ENCODE data around the gene CYS1. TPM values are rescaled to one million over a fixed set of nuclear protein-coding genes. Genes with fewer than 3 reads are reported as not detected.
A peak's percentile ranks its signal among the peaks of the same experiment; 100 is the strongest.
"Not testable (repeated sequence)": the region's sequence is repeated elsewhere in the genome, so short reads cannot be mapped to it uniquely, and the experiment has no call there.

Gene CYS1
- total and polyA plus RNA-seq, 8 donors = 0.60 to 18.8 (median 15.8) TPM

DNA sequence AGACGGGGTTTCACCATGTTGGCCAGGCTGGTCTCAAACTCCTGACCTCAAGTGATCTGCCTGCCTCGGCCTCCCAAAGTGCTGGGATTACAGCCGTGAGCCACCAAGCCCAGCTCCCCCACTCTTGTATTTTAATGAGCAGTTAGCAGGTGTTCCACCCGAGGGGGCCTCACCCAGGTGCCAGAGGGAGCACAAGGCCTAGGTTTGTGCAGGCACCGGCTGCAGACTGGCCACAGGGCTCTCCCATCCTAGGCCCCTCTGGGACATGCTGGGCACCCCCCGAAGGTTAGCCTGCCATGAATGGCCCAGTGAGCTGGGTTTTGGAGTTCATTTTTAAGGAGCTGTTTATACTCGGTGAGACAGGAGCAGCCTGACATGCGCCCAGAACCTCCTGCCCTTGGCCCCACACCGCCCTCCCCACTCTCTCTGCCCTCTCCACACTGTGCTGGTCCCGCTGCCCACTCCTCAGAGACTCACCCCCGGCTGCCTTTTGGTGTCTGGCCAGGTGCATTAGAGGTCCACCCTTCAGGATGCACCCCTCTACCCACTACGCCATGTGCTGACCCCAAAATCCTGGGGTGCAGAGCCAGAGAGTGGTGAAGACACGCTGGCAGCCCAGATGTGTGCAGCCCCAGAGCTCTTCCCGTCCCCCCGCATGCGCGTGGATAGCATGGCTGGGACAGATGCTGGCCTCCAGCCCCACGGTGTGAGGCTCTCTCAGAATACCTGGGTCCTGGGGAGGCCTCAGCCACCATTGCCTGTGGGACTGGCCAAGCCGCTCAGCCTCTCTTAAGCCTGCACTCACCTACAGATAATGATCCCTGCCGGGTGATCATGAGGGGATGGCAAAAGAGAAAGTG, 48.1 kb downstream of the CYS1 start:
- Histone ChIP-seq H3K36me3 (no peaks in the 10 kb centered on the region), H3K9me3 (no peaks in the 10 kb centered on the region), H3K27me3 (no peaks in the 10 kb centered on the region), H3K4me1 (peaks cover 32 to 63% of the 10 kb centered on the region in 2 donors), H3K27ac (no peak overlapping the region), H3K4me3 (no peak overlapping the region)
- intact Hi-C loops (cut with DNase I) = no loop called here
- TF ChIP-seq, protein P1, sequence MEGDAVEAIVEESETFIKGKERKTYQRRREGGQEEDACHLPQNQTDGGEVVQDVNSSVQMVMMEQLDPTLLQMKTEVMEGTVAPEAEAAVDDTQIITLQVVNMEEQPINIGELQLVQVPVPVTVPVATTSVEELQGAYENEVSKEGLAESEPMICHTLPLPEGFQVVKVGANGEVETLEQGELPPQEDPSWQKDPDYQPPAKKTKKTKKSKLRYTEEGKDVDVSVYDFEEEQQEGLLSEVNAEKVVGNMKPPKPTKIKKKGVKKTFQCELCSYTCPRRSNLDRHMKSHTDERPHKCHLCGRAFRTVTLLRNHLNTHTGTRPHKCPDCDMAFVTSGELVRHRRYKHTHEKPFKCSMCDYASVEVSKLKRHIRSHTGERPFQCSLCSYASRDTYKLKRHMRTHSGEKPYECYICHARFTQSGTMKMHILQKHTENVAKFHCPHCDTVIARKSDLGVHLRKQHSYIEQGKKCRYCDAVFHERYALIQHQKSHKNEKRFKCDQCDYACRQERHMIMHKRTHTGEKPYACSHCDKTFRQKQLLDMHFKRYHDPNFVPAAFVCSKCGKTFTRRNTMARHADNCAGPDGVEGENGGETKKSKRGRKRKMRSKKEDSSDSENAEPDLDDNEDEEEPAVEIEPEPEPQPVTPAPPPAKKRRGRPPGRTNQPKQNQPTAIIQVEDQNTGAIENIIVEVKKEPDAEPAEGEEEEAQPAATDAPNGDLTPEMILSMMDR (IDR thresholded peaks at IDR 0.05) = no peak
- peak in 1 of 4 donors; percentile 62 for DNase-seq
- ATAC-seq = no peak

DNA sequence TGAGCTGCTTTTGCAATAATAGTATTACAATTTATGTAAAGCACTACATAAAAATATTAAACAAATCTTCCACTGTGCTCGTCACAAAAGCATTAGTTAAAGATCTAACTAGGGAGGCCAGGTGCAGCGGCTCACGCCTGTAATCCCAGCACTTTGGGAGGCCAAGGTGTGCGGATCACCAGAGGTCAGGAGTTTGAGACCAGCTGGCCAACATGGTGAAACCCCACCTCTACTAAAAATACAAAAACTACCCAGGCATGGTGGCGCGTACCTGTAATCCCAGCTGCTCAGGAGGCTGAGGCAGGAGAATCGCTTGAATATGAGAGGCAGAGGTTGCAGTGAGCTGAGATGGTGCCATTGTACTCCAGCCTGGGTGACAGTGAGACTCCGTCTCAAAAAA, 49.4 kb downstream of the CYS1 start:
- ATAC-seq; H3K27me3 ChIP-seq; H3K4me3 ChIP-seq; H3K36me3 ChIP-seq; H3K9me3 ChIP-seq; intact Hi-C loops (cut with DNase I): not testable (repeated sequence)
- Histone ChIP-seq H3K4me1 (peaks cover 19 to 50% of the 10 kb centered on the region in 2 donors), H3K27ac (peak overlapping the region in 1 of 2 donors; percentile 73)
- DNase-seq = peak in 1 of 4 donors; percentile 20

DNA sequence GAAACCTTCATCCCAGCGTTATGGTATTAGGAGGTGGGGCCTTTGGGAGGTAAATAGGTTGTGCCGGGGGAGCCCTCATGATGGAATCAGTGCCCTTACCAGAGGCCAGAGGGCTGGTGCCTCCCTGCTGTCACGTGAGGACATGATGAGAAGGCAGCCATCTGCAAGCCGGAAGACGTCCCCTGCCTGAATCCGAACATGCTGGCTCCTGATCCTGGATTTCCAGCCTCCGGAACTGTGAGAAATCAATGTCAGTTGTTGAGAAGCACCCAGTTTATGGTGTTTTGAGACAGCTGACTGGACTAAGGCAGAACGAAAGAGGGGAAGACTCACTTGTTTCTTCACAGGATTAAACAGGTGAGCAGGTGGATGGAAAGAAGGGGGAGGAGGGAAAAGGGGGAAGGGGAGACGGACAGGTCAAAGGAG, 49.9 kb downstream of the CYS1 start:
- peak overlapping the region in 1 of 2 donors; percentile 73 for H3K27ac ChIP-seq
- H3K4me1 ChIP-seq = peaks cover 15 to 45% of the 10 kb centered on the region in 2 donors
- peak in 2 of 4 donors; percentile 50 to 61 for DNase-seq
- TF ChIP-seq, protein P1 (IDR thresholded peaks at IDR 0.05) = no peak
- no peaks in the 10 kb centered on the region for H3K9me3 ChIP-seq
- no peaks in the 10 kb centered on the region for H3K27me3 ChIP-seq
- no peak overlapping the region for H3K4me3 ChIP-seq
- intact Hi-C loops (cut with DNase I) = no loop called here
- no peak for ATAC-seq
- H3K36me3 ChIP-seq = no peaks in the 10 kb centered on the region

DNA sequence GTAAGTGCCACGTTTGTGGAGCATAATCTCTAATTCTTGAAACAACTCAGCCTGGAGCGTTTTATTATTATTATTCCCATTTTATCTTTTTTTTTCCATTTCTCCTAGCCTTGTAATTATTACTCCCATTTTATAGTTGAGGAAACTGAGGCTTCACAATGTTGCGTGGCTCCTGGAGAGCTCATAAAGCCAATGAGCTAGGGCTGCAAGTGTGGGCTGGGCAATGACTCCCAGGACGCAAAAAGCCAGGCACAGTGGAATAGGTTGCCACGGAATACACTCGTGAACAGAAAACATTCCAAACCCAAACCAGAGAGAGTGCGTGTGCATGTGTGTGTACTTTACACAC, 50.4 kb downstream of the CYS1 start:
- no peak for ATAC-seq
- intact Hi-C loops (cut with DNase I) = no loop called here

DNA sequence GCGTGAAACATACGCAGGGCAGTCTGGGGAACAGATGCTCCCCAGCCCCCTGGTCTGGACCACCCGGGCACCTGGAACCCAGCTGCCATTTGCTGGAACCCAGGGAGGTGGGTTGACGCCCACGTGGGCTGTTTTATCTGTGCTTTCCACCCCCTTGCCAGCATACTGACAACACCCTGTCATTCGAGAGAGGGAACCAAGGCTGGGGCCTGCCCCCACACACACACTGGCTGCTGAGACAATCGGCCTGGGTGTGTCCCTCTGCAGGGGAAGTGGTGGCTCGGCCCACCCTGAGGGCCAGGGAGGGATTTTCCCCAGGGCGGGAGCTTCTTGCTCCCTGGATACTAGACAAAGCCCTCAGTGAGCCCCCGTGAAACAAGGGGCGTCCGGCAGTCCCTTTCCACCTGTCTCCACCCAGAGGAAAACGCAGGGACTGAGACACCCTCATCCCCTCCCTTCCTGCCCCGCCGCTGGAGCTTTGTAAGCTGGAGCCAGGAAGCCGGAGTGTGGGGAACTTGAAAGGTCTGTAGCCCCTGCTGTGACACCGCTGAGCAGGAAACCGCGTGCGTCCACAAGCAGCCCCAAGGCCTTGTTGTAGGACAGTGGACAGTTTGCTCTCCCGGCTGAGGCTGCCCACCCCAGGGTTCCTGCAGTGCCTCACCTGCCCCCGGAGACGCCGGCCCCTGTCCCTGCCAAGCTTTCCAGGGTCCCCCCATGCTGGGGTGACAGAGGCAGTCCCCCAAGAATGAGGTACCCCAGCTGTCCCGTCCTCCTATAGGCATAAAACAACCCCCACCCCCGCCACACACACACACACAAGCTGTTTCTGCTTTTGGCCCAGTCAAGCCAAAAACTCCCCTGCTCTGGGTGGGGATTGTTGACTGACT, 51.0 kb downstream of the CYS1 start:
- Histone ChIP-seq H3K9me3 (no peaks in the 10 kb centered on the region), H3K4me1 (peaks cover 10 to 34% of the 10 kb centered on the region in 2 donors), H3K4me3 (peak overlapping the region in 1 of 2 donors; percentile 1), H3K27me3 (no peaks in the 10 kb centered on the region), H3K27ac (peak overlapping the region; percentile 67 to 73), H3K36me3 (no peaks in the 10 kb centered on the region)
- TF ChIP-seq, protein P1 (IDR thresholded peaks at IDR 0.05) = no peak
- intact Hi-C loops (cut with DNase I) = no loop called here
- DNase-seq = peak in 3 of 4 donors; percentile 55 to 88 (median 84)
- ATAC-seq = peak; percentile 91

More for the DNA sequence above, 50.4 kb downstream of the CYS1 start:
- no peaks in the 10 kb centered on the region for H3K36me3 ChIP-seq
- no peak for DNase-seq
- H3K27me3 ChIP-seq = no peaks in the 10 kb centered on the region
- no peak overlapping the region for H3K4me3 ChIP-seq
- H3K27ac ChIP-seq = peak overlapping the region; percentile 67 to 73
- no peaks in the 10 kb centered on the region for H3K9me3 ChIP-seq
- TF ChIP-seq, protein P1 (IDR thresholded peaks at IDR 0.05) = no peak
- H3K4me1 ChIP-seq = peaks cover 15 to 40% of the 10 kb centered on the region in 2 donors

All from left lung (tissue), 10 donors.